ENCODE measurements around the gene JAKMIP1.

DNA sequence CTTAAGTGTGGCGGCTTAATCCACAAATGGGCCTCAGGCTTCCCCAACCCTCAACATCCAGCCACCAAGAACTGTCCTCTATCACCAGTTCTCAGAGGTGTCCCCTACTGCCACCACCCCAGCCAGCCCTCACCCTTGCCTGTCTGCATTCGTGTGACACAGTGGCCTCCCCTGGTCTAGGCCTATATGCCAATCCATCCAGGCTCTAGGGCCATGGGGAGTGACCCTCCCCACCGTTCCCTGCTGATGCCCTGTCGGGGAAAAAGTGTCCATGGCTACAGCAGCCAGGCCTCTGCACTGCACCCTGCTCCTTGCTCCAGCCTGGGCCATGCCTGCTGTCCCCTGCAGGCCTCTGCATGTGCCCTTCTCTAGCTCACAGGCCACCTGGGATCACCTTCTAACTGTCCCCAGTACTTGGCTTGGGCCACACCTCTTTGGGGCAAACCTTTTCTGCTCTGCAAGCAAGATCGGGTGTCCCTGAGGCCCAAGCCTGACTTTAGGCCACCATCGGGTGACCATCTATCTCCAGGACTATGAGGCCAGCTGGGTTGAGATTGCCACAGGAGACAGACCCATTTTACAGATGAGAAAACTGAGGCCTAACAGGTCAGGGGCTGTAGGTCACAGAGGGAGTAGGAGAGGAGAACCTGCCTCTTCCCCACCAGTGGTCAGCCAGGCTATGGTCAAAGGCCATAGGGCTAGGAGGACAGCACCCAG lies 75.8 kb downstream of the JAKMIP1 start:
- TF ChIP-seq CTCF (IDR thresholded peaks at IDR 0.05) = no peak
- TF ChIP-seq POLR2A (IDR thresholded peaks at IDR 0.05) = no peak
